T-helper 17 cell (primary cell): ENCODE measurements around the gene C22orf42. TPM values are rescaled to one million over a fixed set of nuclear protein-coding genes. Genes with fewer than 3 reads are reported as not detected.
A peak's percentile ranks its signal among the peaks of the same experiment; 100 is the strongest.
"Not testable (repeated sequence)": the region's sequence is repeated elsewhere in the genome, so short reads cannot be mapped to it uniquely, and the experiment has no call there.

Experiments
- ATAC-seq: fragments of 150-1000 bp; cut with Tn5 transposase; 2 replicates; pipeline ENCODE4 v1.10.0; 2021; ENCODE audit warnings: mild to moderate bottlenecking, moderate library complexity
- DNase-seq, 3 donors: peaks; one replicate each; pipeline versions ENCODE4 v3.0.0 to v3.0.0-alpha.2; 2020 to 2021
- H3K9me3 ChIP-seq: one replicate; pipeline ENCODE4 v1.7.0; 2013; ENCODE audit warnings: low read length, mild to moderate bottlenecking; ENCODE audit not compliant: control insufficient read depth, poor library complexity, severe bottlenecking
- H3K27ac Mint-ChIP-seq: one replicate; pipeline ENCODE4 v1.8.0; 2022; ENCODE audit warnings: mild to moderate bottlenecking, moderate library complexity, mixed read lengths
- H3K27me3 Mint-ChIP-seq: one replicate; pipeline ENCODE4 v1.8.0; 2022; ENCODE audit warnings: mixed read lengths
- H3K36me3 Mint-ChIP-seq: one replicate; pipeline ENCODE4 v1.8.0; 2022; ENCODE audit warnings: low read depth, mixed read lengths
- H3K4me1 Mint-ChIP-seq: one replicate; pipeline ENCODE4 v1.8.0; 2022; ENCODE audit warnings: mild to moderate bottlenecking, mixed read lengths
- H3K4me3 Mint-ChIP-seq: one replicate; pipeline ENCODE4 v1.8.0; 2022; ENCODE audit warnings: mild to moderate bottlenecking, moderate library complexity, mixed read lengths
- total RNA-seq, 4 donors: library from RNA in 2 of 4; stranded (reverse) in 2 of 4; gene quantifications; one replicate each; pipeline ENCODE4 v1.2.3 and lab custom pipeline; 2022 to 2026

The C22orf42 gene
- total RNA-seq, 2 donors from 2014 or later, result not detected

GRCh38 chr22:32200752-32201151 is 41.6 kb upstream of the C22orf42 start:
- Mint-ChIP-seq H3K27ac (peak overlapping the region; percentile 51), H3K4me1 (peaks cover 38% of the 10 kb centered on the region)
- no peak for ATAC-seq

GRCh38 chr22:32199961-32200360 is 40.9 kb upstream of the C22orf42 start:
- no peak for DNase-seq
- H3K4me1 Mint-ChIP-seq, result peaks cover 35% of the 10 kb centered on the region
- no peak for ATAC-seq
- no peaks in the 10 kb centered on the region for H3K27me3 Mint-ChIP-seq
- H3K9me3 ChIP-seq, result no peaks in the 10 kb centered on the region
- peaks cover 3% of the 10 kb centered on the region for H3K36me3 Mint-ChIP-seq
- peak overlapping the region; percentile 55 for H3K4me3 Mint-ChIP-seq
- no peak overlapping the region for H3K27ac Mint-ChIP-seq

More at GRCh38 chr22:32200752-32201151, 41.6 kb upstream of the C22orf42 start:
- DNase-seq, result no peak
- Mint-ChIP-seq H3K27me3 (no peaks in the 10 kb centered on the region), H3K36me3 (peaks cover 3% of the 10 kb centered on the region), H3K4me3 (peak overlapping the region; percentile 26)
- no peaks in the 10 kb centered on the region for H3K9me3 ChIP-seq

- Mint-ChIP-seq H3K27me3 (no peaks in the 10 kb centered on the region), H3K4me1 (peaks cover 29% of the 10 kb centered on the region), H3K27ac (peak overlapping the region; percentile 37), H3K4me3 (no peak overlapping the region), H3K36me3 (peaks cover 3% of the 10 kb centered on the region)
- DNase-seq, result no peak
- no peaks in the 10 kb centered on the region for H3K9me3 ChIP-seq
- no peak for ATAC-seq
Observed at GRCh38 chr22:32199341-32199740, 40.2 kb upstream of the C22orf42 start.

- H3K27ac Mint-ChIP-seq, H3K27me3 Mint-ChIP-seq, DNase-seq, ATAC-seq, H3K4me3 Mint-ChIP-seq, H3K9me3 ChIP-seq, H3K36me3 Mint-ChIP-seq: not testable (repeated sequence)
- H3K4me1 Mint-ChIP-seq, result peaks cover 18% of the 10 kb centered on the region
Observed at GRCh38 chr22:32197553-32198226, 38.6 kb upstream of the C22orf42 start.

- H3K27me3 Mint-ChIP-seq, H3K9me3 ChIP-seq, H3K4me3 Mint-ChIP-seq, H3K36me3 Mint-ChIP-seq, DNase-seq, ATAC-seq, H3K27ac Mint-ChIP-seq: not testable (repeated sequence)
- H3K4me1 Mint-ChIP-seq, result peaks cover 12% of the 10 kb centered on the region
Observed at GRCh38 chr22:32195900-32196299, 36.8 kb upstream of the C22orf42 start.

GRCh38 chr22:32193346-32193745 is 34.2 kb upstream of the C22orf42 start:
- not testable (repeated sequence) for H3K4me1 Mint-ChIP-seq, H3K27me3 Mint-ChIP-seq, H3K36me3 Mint-ChIP-seq, H3K9me3 ChIP-seq, DNase-seq, ATAC-seq, H3K4me3 Mint-ChIP-seq
- H3K27ac Mint-ChIP-seq, result peak overlapping the region; percentile 37

GRCh38 chr22:32191021-32191420 is 31.9 kb upstream of the C22orf42 start:
- DNase-seq, ATAC-seq, H3K9me3 ChIP-seq, H3K27ac Mint-ChIP-seq, H3K4me1 Mint-ChIP-seq, H3K4me3 Mint-ChIP-seq, H3K36me3 Mint-ChIP-seq: not testable (repeated sequence)
- peaks cover 17% of the 10 kb centered on the region for H3K27me3 Mint-ChIP-seq

- Mint-ChIP-seq H3K27ac (no peak overlapping the region), H3K4me3 (no peak overlapping the region), H3K4me1 (peaks cover 5% of the 10 kb centered on the region), H3K27me3 (peaks cover 12% of the 10 kb centered on the region), H3K36me3 (no peaks in the 10 kb centered on the region)
- no peak for DNase-seq
- no peak for ATAC-seq
- H3K9me3 ChIP-seq, result no peaks in the 10 kb centered on the region
Observed at GRCh38 chr22:32185821-32186220, 26.7 kb upstream of the C22orf42 start.

- Mint-ChIP-seq H3K27ac (no peak overlapping the region), H3K4me3 (no peak overlapping the region), H3K27me3 (peaks cover 15% of the 10 kb centered on the region), H3K36me3 (no peaks in the 10 kb centered on the region), H3K4me1 (peaks cover 7% of the 10 kb centered on the region)
- H3K9me3 ChIP-seq, result no peaks in the 10 kb centered on the region
- DNase-seq (no peak), ATAC-seq (no peak)
Observed at GRCh38 chr22:32183625-32184024, 24.5 kb upstream of the C22orf42 start.

GRCh38 chr22:32181043-32181442 is 21.9 kb upstream of the C22orf42 start:
- ATAC-seq (no peak), DNase-seq (no peak)
- Mint-ChIP-seq H3K27ac (no peak overlapping the region), H3K4me3 (no peak overlapping the region), H3K27me3 (peaks cover 22% of the 10 kb centered on the region), H3K36me3 (no peaks in the 10 kb centered on the region), H3K4me1 (peaks cover 5% of the 10 kb centered on the region)
- no peaks in the 10 kb centered on the region for H3K9me3 ChIP-seq

GRCh38 chr22:32177221-32177765 is 18.2 kb upstream of the C22orf42 start:
- Mint-ChIP-seq H3K27ac (no peak overlapping the region), H3K4me1 (peaks cover 5% of the 10 kb centered on the region), H3K27me3 (peaks cover 28% of the 10 kb centered on the region), H3K4me3 (no peak overlapping the region), H3K36me3 (peaks cover 2% of the 10 kb centered on the region)
- ATAC-seq (no peak), DNase-seq (no peak)
- H3K9me3 ChIP-seq, result no peaks in the 10 kb centered on the region

GRCh38 chr22:32175683-32176644 is 16.9 kb upstream of the C22orf42 start:
- ATAC-seq, result peak; percentile 44
- no peaks in the 10 kb centered on the region for H3K9me3 ChIP-seq
- no peak overlapping the region for H3K27ac Mint-ChIP-seq
- H3K27me3 Mint-ChIP-seq, result peaks cover 28% of the 10 kb centered on the region
- H3K36me3 Mint-ChIP-seq, result peaks cover 2% of the 10 kb centered on the region
- H3K4me1 Mint-ChIP-seq, result peaks cover 5% of the 10 kb centered on the region
- DNase-seq, result no peak
- H3K4me3 Mint-ChIP-seq, result peak overlapping the region; percentile 81

- Mint-ChIP-seq H3K27ac (no peak overlapping the region), H3K4me3 (peak overlapping the region; percentile 34), H3K4me1 (peaks cover 5% of the 10 kb centered on the region), H3K27me3 (peaks cover 28% of the 10 kb centered on the region), H3K36me3 (peaks cover 2% of the 10 kb centered on the region)
- ATAC-seq (no peak), DNase-seq (no peak)
- H3K9me3 ChIP-seq, result no peaks in the 10 kb centered on the region
Observed at GRCh38 chr22:32175115-32175514, 16.0 kb upstream of the C22orf42 start.
